BLaER1 treated with 17β-estradiol and CSF1 and Interleukin-3, amounts not matched to agents 10 nM and 100 nM (cell line): ENCODE measurements around the gene FSTL4.
A peak's percentile ranks its signal among the peaks of the same experiment; 100 is the strongest.

Source experiments
- H3K27ac ChIP-seq, 11 experiments: shearing (Covaris generic); formaldehyde crosslinking; 2 replicates each; pipeline ENCODE4 v1.8.1; 2022
- H3K27me3 ChIP-seq, 11 experiments: shearing (Covaris generic); formaldehyde crosslinking; 2 replicates each; pipeline ENCODE4 v1.8.1; 2022
- H3K36me3 ChIP-seq, 11 experiments: shearing (Covaris generic); formaldehyde crosslinking; 2 replicates each; pipeline ENCODE4 v1.8.1; 2022
- H3K4me1 ChIP-seq, 10 experiments: shearing (Covaris generic); formaldehyde crosslinking; 2 replicates each; pipeline ENCODE4 v1.8.1; 2022
- H3K4me2 ChIP-seq, 11 experiments: shearing (Covaris generic); formaldehyde crosslinking; 2 replicates each; pipeline ENCODE4 v1.8.1; 2022
- H3K4me3 ChIP-seq, 10 experiments: shearing (Covaris generic); formaldehyde crosslinking; 2 replicates each; pipeline ENCODE4 v1.8.1; 2022
- H3K9ac ChIP-seq, 11 experiments: shearing (Covaris generic); formaldehyde crosslinking; 2 replicates each; pipeline ENCODE4 v1.8.1; 2022
- H3K9me3 ChIP-seq, 11 experiments: shearing (Covaris generic); formaldehyde crosslinking; replicated peaks in 1 of 11; 2 replicates each; pipeline ENCODE4 v1.8.1; 2022
- H4K20me1 ChIP-seq, 11 experiments: shearing (Covaris generic); formaldehyde crosslinking; 2 replicates each; pipeline ENCODE4 v1.8.1; 2022
- Cebpa-rat ChIP-seq, 11 experiments: shearing (Covaris generic); IDR thresholded peaks; 2 replicates each; pipeline ENCODE4 v1.8.1; 2022

The FSTL4 gene

DNA sequence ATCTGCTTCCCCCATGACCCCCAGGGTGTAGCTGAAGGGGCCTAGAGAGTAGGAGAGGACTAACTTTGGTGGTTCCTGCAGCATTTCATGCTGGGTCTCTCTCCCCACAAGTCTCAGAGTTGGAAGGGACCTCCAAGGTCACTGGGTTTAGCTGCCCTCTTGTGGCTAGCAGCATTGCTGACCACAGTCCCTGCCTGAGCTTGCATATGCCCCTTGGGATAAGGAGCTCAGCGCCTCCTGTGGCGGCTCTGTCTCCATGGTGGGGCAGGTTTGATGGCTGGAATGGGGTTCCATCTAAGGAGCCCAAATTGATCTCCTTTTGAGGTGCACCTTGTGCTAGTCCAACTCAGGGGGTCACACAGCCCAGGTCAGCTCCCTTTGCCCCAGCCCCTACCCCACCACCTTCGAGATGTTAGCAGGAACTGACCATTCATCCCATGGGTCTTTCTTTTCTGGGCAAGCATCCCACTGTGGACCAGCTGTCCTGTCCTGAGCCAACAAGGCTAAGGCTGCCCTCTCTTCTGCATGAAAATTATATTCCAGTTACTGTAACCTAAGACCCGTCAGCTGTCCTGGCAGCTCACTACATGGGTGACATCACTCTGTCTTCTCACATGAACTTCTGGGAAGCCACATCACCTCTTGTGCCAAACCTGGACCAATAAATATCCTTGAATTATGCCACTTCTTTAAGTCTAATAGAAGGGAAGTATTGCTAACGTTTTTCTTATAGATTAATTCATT lies 364.3 kb downstream of the FSTL4 start:
- no peaks in the 10 kb centered on the region for H4K20me1 ChIP-seq
- H3K9ac ChIP-seq = no peak overlapping the region
- peaks cover 0 to 7% (median 0%) of the 10 kb centered on the region in 11 experiments; a peak in 1 of 22 replicates for H3K27me3 ChIP-seq
- no peaks in the 10 kb centered on the region for H3K9me3 ChIP-seq
- H3K4me1 ChIP-seq = peaks cover 28 to 100% (median 77%) of the 10 kb centered on the region in 10 experiments
- H3K4me2 ChIP-seq = peak overlapping the region in 4 of 11 experiments; percentile 3 to 30 (median 12); a peak in 4 of 22 replicates
- no peak overlapping the region for H3K4me3 ChIP-seq
- no peaks in the 10 kb centered on the region for H3K36me3 ChIP-seq
- H3K27ac ChIP-seq = no peak overlapping the region
- no peak for TF ChIP-seq Cebpa-rat (IDR thresholded peaks at IDR 0.05)

DNA sequence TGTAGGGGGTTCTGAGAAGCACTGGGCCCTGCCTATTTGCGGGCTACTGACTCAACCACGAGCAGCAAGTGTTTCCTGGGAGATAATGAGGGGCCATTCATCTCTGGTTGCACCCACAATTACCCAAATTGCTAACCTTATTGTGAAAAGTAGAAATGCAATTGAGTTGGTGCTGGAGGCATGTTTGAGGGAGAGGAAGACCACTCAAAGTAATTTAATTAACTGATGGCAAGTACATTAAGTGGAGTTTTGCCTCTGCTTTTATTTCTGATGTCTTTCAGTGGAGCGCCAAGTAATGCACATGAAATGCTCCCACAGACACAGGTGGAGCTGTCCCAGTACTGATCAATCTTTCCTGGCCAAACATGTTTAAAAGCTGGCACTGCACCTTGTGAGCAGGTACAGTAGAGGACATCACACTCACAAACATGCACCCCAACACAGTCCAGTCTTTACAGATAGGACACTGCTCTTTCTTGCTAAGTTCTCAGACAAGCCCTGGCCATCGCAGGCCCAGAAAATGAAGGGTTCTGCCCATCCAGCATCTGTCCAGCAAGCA lies 365.1 kb downstream of the FSTL4 start:
- H3K36me3 ChIP-seq = no peaks in the 10 kb centered on the region
- H3K27ac ChIP-seq = no peak overlapping the region
- no peak for TF ChIP-seq Cebpa-rat (IDR thresholded peaks at IDR 0.05)
- H4K20me1 ChIP-seq = no peaks in the 10 kb centered on the region
- H3K4me2 ChIP-seq = peak overlapping the region in 4 of 11 experiments; percentile 14 to 30 (median 21); a peak in 5 of 22 replicates
- H3K4me3 ChIP-seq = no peak overlapping the region
- H3K4me1 ChIP-seq = peaks cover 28 to 98% (median 70%) of the 10 kb centered on the region in 10 experiments
- H3K9ac ChIP-seq = no peak overlapping the region
- H3K27me3 ChIP-seq = peaks cover 0 to 7% (median 0%) of the 10 kb centered on the region in 11 experiments; a peak in 1 of 22 replicates
- H3K9me3 ChIP-seq = no peaks in the 10 kb centered on the region

DNA sequence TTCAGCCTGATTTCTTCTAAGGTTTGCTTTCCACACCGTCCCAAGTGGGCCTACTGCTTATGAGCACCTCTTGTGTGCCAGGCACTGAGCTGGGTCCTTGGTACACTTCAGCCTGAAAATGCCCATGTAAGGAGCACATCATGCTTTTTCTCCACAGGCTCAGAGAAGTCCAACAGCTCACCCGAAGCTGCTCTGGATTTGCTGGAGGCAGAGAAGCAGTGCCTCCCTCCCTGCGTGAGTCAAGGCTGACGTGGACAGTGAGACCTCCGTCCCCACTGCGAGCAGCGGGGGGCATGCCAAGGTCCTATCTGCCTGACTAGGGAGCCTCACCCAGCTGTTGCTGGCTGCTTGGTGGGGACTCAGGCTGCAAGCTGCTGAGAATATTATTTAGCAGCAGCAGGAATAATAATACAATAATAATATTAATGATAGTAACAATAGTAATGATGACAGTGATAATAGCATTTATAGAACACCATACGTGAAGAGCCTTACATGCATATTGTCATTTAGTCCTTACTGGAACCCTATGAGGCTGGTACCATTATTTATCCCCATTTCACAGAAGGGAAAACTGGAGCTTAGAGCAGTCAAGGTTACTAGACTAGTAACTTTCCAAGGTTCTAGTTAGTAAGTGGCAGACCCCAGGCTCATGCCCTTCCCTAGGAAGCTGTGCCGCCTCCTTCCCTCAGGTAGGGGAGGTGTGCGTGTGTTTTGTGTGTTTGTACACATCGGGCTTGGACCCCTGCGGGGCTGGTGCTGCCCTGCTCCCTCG lies 365.8 kb downstream of the FSTL4 start:
- H3K36me3 ChIP-seq = no peaks in the 10 kb centered on the region
- H4K20me1 ChIP-seq = no peaks in the 10 kb centered on the region
- no peak overlapping the region for H3K4me3 ChIP-seq
- H3K4me2 ChIP-seq = peak overlapping the region in 7 of 11 experiments; percentile 21 to 95 (median 84); a peak in 8 of 22 replicates
- TF ChIP-seq Cebpa-rat (IDR thresholded peaks at IDR 0.05) = no peak
- peaks cover 0 to 7% (median 0%) of the 10 kb centered on the region in 11 experiments; a peak in 1 of 22 replicates for H3K27me3 ChIP-seq
- no peaks in the 10 kb centered on the region for H3K9me3 ChIP-seq
- no peak overlapping the region for H3K9ac ChIP-seq
- no peak overlapping the region for H3K27ac ChIP-seq
- H3K4me1 ChIP-seq = peaks cover 31 to 98% (median 66%) of the 10 kb centered on the region in 10 experiments

DNA sequence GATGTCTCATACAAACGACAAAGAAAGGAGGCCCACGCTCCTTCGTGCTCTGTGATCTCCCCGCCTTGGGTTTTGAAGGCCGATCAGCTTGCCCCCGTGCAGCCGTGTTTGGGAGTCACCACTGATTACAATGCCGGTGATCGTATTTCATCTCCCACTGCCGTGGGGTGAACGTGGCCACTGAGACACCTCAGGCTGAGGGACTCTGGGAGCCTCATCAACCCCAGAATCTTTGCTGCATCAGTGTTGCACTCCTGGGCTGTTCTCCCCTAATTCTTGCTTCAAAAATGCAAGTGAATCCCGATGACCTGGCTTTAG lies 366.3 kb downstream of the FSTL4 start:
- Histone ChIP-seq H3K9ac (no peak overlapping the region), H3K4me2 (peak overlapping the region in 7 of 11 experiments; percentile 21 to 95 (median 84); a peak in 12 of 22 replicates), H3K27ac (no peak overlapping the region; a peak in 1 of 22 replicates)

DNA sequence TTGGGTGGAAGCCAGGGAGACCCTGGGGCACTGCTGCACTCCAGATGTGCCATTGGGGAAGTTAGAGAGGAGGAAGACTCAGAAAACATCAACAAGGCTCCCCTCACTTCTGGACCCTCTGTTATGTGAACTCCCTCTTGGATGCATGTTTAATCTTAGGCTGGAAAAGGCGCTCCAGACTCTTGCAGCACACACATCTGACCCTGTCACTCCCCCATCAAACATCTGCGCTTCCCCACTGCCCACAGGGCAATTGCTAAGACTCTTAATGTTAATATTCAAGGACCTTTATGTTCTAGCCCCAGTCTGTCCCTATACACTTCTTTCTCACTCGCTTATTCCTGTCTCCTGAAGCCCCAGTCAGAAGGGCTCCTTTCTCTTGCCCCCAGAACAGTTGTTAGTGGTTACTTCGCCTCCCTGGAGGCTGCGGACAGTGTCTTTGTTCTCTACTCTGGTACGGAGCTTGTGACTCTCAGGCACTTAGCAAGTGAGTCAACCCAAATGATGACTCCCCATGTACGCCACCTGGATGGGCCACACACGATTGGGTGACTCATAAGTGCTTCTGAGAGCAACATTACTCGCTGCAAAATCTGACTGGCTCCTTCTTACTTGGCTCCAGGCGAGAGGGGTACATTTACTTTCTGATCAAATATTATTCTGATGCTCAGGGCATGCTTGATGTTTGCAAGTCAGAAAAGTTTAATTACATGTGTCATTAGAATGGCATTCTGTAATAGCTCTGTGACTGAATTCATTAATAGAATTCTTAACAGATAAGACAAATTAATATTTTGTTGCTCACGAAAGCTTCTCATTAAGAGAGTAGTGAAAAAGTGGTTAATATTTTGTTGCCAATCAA lies 366.9 kb downstream of the FSTL4 start:
- H3K4me3 ChIP-seq = no peak overlapping the region
- H4K20me1 ChIP-seq = no peaks in the 10 kb centered on the region
- H3K27ac ChIP-seq = peak overlapping the region in 7 of 11 experiments; percentile 9 to 78 (median 65); a peak in 8 of 22 replicates
- peaks cover 35 to 98% (median 66%) of the 10 kb centered on the region in 10 experiments for H3K4me1 ChIP-seq
- H3K9ac ChIP-seq = peak overlapping the region in 1 of 11 experiments; percentile 27; a peak in 1 of 22 replicates
- H3K9me3 ChIP-seq = peaks cover 0 to under 1% (median 0%) of the 10 kb centered on the region in 11 experiments; a peak in 1 of 22 replicates
- no peaks in the 10 kb centered on the region for H3K36me3 ChIP-seq
- no peak for TF ChIP-seq Cebpa-rat (IDR thresholded peaks at IDR 0.05)
- H3K27me3 ChIP-seq = peaks cover 0 to 2% (median 0%) of the 10 kb centered on the region in 11 experiments; a peak in 1 of 22 replicates
- H3K4me2 ChIP-seq = peak overlapping the region; percentile 17 to 95 (median 68); a peak in 20 of 22 replicates

More for the DNA sequence above, 366.3 kb downstream of the FSTL4 start:
- H4K20me1 ChIP-seq = no peaks in the 10 kb centered on the region
- H3K36me3 ChIP-seq = no peaks in the 10 kb centered on the region
- H3K4me3 ChIP-seq = no peak overlapping the region
- H3K9me3 ChIP-seq = no peaks in the 10 kb centered on the region
- TF ChIP-seq Cebpa-rat (IDR thresholded peaks at IDR 0.05) = no peak
- peaks cover 34 to 98% (median 66%) of the 10 kb centered on the region in 10 experiments for H3K4me1 ChIP-seq
- H3K27me3 ChIP-seq = peaks cover 0 to 7% (median 0%) of the 10 kb centered on the region in 11 experiments; a peak in 1 of 22 replicates

DNA sequence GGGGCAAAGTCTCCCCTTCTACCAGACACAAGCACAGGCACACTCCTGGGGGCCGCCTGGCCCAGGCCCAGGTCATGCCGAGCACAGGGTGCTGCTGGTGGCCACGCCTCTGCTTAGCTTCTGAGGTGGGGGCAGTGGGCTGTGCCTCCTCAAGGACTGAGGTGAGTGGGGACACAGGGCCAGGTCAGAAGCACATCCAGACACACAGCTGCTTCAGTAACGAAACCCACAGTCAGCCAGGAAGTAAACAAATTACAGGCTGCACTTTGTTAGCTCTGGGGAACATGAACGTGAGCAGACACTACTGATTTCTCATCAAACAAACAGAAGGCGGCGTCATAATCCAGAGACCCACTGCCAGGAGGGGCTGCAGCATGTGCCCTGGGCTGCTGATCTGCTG lies 368.1 kb downstream of the FSTL4 start:
- Histone ChIP-seq H3K9ac (peak overlapping the region in 10 of 11 experiments; percentile 7 to 67 (median 53); a peak in 17 of 22 replicates), H3K4me3 (no peak overlapping the region; a peak in 2 of 20 replicates), H3K9me3 (peaks cover 0 to 12% (median 7%) of the 10 kb centered on the region in 11 experiments; a peak in 5 of 22 replicates), H3K27ac (peak overlapping the region; percentile 27 to 78 (median 69); a peak in 19 of 22 replicates), H3K36me3 (no peaks in the 10 kb centered on the region), H3K4me2 (peak overlapping the region; percentile 58 to 95 (median 68)), H3K4me1 (peaks cover 40 to 93% (median 63%) of the 10 kb centered on the region in 10 experiments), H4K20me1 (no peaks in the 10 kb centered on the region), H3K27me3 (no peaks in the 10 kb centered on the region)
- TF ChIP-seq Cebpa-rat (IDR thresholded peaks at IDR 0.05) = no peak

DNA sequence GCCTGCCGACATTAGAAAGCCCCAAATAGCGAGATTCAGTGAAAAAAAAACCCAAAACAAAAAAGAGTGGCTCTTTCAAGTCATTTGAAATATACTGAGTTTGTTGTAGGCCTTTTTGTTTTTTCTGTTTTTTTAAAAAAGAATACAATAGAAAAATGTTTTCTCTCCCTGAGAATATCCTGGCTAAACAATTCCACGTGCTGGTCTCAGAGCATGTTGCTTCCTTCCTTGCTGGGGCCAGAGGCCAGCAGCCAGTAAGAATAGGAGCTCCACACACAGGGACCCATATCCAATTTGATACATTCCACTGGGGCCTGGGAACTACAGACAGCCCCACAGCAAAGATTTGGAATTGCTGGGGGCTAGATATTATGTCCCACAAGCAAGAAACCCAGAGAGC lies 369.1 kb downstream of the FSTL4 start:
- Histone ChIP-seq H3K4me2 (peak overlapping the region in 9 of 11 experiments; percentile 63 to 95 (median 84); a peak in 16 of 22 replicates), H3K9ac (peak overlapping the region in 2 of 11 experiments; percentile 65 to 66; a peak in 1 of 22 replicates), H3K4me1 (peaks cover 40 to 83% (median 61%) of the 10 kb centered on the region in 10 experiments), H4K20me1 (no peaks in the 10 kb centered on the region), H3K27ac (peak overlapping the region in 3 of 11 experiments; percentile 65 to 78 (median 78); a peak in 3 of 22 replicates), H3K4me3 (no peak overlapping the region), H3K36me3 (no peaks in the 10 kb centered on the region), H3K27me3 (no peaks in the 10 kb centered on the region), H3K9me3 (peaks cover 0 to 13% (median 7%) of the 10 kb centered on the region in 11 experiments; a peak in 5 of 22 replicates)
- TF ChIP-seq Cebpa-rat (IDR thresholded peaks at IDR 0.05) = no peak
